ENCODE data around the gene CTCFL.

The CTCFL gene

DNA sequence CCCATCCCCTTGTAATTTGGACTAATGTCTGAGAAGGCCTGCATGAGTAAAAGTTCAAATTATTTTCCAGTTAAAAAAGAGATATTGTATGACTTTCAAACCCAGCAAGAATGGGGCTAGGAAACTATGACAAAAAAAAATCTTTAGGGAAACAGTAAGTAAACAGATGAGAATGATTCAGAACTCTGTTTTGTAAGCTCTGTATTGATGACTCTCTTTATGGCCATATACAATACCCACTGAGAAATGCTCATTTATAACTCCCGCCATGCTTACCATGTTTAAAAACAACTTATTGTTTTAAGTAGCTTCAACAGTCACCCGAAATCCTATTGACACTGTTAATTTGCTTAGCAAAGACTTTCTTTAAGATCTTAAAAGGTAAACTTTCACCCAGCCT lies 18.8 kb upstream of the CTCFL start:
- CTCF ChIA-PET = no interaction called here

DNA sequence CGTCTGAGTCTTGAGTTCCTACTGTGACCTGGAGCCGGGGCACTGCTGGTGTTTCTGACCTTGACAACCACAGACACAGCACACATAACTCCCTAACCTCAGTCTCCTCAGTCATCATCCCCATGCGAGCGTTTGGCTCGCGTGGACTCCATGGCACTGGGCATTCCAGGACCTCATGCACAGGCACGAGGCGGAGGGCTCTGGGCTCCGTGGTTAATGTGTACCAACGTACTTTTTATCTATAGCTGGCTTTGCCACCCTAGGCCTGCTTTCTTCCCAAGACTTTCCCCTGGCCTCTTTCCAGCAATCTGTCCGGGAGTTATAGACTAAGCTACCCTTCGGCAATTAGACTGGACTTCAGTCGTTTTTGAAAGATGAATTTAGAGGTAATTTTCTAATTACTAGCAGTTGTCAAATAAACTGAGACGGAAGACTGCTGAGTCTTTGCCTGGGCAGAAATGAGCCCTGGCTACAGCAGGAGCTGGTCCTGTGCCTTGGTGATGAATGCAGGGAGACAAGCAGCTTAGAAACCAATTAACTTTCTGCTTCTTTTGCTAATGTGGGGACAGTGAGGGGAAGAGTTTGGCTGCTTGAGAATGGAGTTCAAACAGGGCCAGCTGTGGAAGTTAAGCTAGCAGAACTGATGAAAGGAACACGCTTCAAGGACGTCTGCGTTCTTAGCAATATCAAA lies 16.1 kb upstream of the CTCFL start:
- peaks cover 0 to 14% (median 0%) of the 10 kb centered on the region in 5 experiments for H3K9me3 ChIP-seq (ENCODE audit: control extremely low read depth in 1 of 5, control insufficient read depth in 4 of 5, insufficient read depth in 2 of 5, low read depth in 1 of 5, low read length in 4 of 5)
- ChIA-PET CTCF (interaction anchor here (0.6 kb wide), 1 partner anchor 44 kb away, joined by 3 read pairs; no protein-coding TSS in a partner anchor), POLR2A (no interaction called here)
- no peak for DNase-seq
- no peak overlapping the region for H3K27ac ChIP-seq (ENCODE audit: insufficient read depth in 1 of 2, low read depth in 1 of 2, low read length in 2 of 2, poor library complexity in 1 of 2, severe bottlenecking in 2 of 2)
- no peaks in the 10 kb centered on the region for H3K36me3 ChIP-seq (ENCODE audit: control insufficient read depth in 4 of 4, insufficient read depth in 4 of 4, low read length in 3 of 4)
- no peaks in the 10 kb centered on the region for H3K4me1 ChIP-seq (ENCODE audit: control extremely low read depth in 1 of 4, control insufficient read depth in 4 of 4, insufficient read depth in 4 of 4, low read length in 3 of 4)
- 92% methylated on average over 14 of the region's 17 CpGs for WGBS (ENCODE audit: insufficient coverage)
- H3K4me3 ChIP-seq (ENCODE audit: control insufficient read depth in 1 of 7, extremely low read depth in 1 of 7, insufficient read depth in 4 of 7, low read depth in 2 of 7, low read length in 6 of 7) = no peak overlapping the region
- H3K27me3 ChIP-seq (replicated peaks in 2 of 5; ENCODE audit: control insufficient read depth in 4 of 5, insufficient read depth in 5 of 5, low read length in 4 of 5) = peaks cover 0 to 25% (median 19%) of the 10 kb centered on the region in 5 experiments

More for the DNA sequence above, 18.8 kb upstream of the CTCFL start:
- 92% methylated on average over 2 of the region's 2 CpGs for WGBS (ENCODE audit: insufficient coverage)
- Histone ChIP-seq H3K9me3 (ENCODE audit: control extremely low read depth in 1 of 5, control insufficient read depth in 4 of 5, insufficient read depth in 2 of 5, low read depth in 1 of 5, low read length in 4 of 5) (peaks cover 0 to 5% (median 0%) of the 10 kb centered on the region in 5 experiments), H3K27ac (ENCODE audit: insufficient read depth in 1 of 2, low read depth in 1 of 2, low read length in 2 of 2, poor library complexity in 1 of 2, severe bottlenecking in 2 of 2) (no peak overlapping the region), H3K36me3 (ENCODE audit: control insufficient read depth in 4 of 4, insufficient read depth in 4 of 4, low read length in 3 of 4) (no peaks in the 10 kb centered on the region), H3K27me3 (replicated peaks in 2 of 5; ENCODE audit: control insufficient read depth in 4 of 5, insufficient read depth in 5 of 5, low read length in 4 of 5) (peaks cover 2 to 18% (median 14%) of the 10 kb centered on the region in 5 experiments), H3K4me1 (ENCODE audit: control extremely low read depth in 1 of 4, control insufficient read depth in 4 of 4, insufficient read depth in 4 of 4, low read length in 3 of 4) (no peaks in the 10 kb centered on the region), H3K4me3 (ENCODE audit: control insufficient read depth in 1 of 7, extremely low read depth in 1 of 7, insufficient read depth in 4 of 7, low read depth in 2 of 7, low read length in 6 of 7) (no peak overlapping the region)
- POLR2A ChIA-PET = no interaction called here
- no peak for DNase-seq

DNA sequence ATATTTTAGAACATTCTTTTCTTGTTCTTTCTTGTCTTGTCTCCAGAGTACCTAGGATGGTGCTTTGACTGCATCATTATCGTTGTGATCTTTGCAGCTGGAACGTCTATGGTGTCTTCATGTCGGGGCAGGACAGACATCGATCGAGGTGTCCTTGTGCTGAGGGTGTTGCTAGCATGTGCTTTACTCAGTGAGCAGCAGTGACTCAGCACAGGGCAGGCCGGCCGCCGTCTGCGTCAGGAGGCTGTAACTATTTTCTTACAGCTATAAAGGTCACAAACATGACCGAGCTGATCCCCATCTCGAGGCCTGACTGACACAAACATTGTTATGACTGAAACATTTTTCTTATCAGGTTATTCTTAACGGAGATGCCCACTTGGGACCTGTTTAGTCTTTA lies 14.9 kb upstream of the CTCFL start:
- ChIA-PET POLR2A (no interaction called here), CTCF (interaction anchor here (1.4 kb wide), 1 partner anchor 8 kb away, joined by 5 read pairs; no protein-coding TSS in a partner anchor)
- H3K9me3 ChIP-seq (ENCODE audit: control extremely low read depth in 1 of 5, control insufficient read depth in 4 of 5, insufficient read depth in 2 of 5, low read depth in 1 of 5, low read length in 4 of 5) = peaks cover 0 to 16% (median 0%) of the 10 kb centered on the region in 5 experiments
- peaks cover 0 to 30% (median 20%) of the 10 kb centered on the region in 5 experiments for H3K27me3 ChIP-seq (replicated peaks in 2 of 5; ENCODE audit: control insufficient read depth in 4 of 5, insufficient read depth in 5 of 5, low read length in 4 of 5)
- H3K36me3 ChIP-seq (ENCODE audit: control insufficient read depth in 4 of 4, insufficient read depth in 4 of 4, low read length in 3 of 4) = no peaks in the 10 kb centered on the region
- no peaks in the 10 kb centered on the region for H3K4me1 ChIP-seq (ENCODE audit: control extremely low read depth in 1 of 4, control insufficient read depth in 4 of 4, insufficient read depth in 4 of 4, low read length in 3 of 4)
- no peak for DNase-seq
- WGBS (ENCODE audit: insufficient coverage) = 95% methylated on average over 12 of the region's 12 CpGs
- no peak overlapping the region for H3K27ac ChIP-seq (ENCODE audit: insufficient read depth in 1 of 2, low read depth in 1 of 2, low read length in 2 of 2, poor library complexity in 1 of 2, severe bottlenecking in 2 of 2)
- no peak overlapping the region for H3K4me3 ChIP-seq (ENCODE audit: control insufficient read depth in 1 of 7, extremely low read depth in 1 of 7, insufficient read depth in 4 of 7, low read depth in 2 of 7, low read length in 6 of 7)

DNA sequence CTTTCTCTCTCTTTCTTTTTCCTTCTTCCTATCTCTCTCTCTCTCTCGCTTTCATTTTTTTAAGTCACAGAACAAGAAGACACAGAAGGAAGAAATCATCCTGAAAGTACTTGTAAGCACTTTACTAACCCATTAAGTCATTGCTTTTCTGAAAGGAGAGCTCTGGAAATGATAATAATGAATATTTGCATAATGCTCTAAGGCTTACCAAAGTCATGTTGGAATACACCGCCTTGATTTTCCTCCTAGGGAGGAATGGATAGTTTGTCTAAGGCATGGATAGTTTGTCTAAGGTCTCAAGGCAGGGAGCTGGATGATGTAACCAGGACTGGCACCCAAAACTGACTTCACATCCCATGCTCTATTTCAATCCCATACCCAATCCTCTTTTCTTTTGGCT lies 12.9 kb upstream of the CTCFL start:
- Histone ChIP-seq H3K4me3 (ENCODE audit: control insufficient read depth in 1 of 7, extremely low read depth in 1 of 7, insufficient read depth in 4 of 7, low read depth in 2 of 7, low read length in 6 of 7) (no peak overlapping the region), H3K27me3 (replicated peaks in 2 of 5; ENCODE audit: control insufficient read depth in 4 of 5, insufficient read depth in 5 of 5, low read length in 4 of 5) (peaks cover 0 to 32% (median 9%) of the 10 kb centered on the region in 5 experiments), H3K27ac (ENCODE audit: insufficient read depth in 1 of 2, low read depth in 1 of 2, low read length in 2 of 2, poor library complexity in 1 of 2, severe bottlenecking in 2 of 2) (no peak overlapping the region), H3K36me3 (ENCODE audit: control insufficient read depth in 4 of 4, insufficient read depth in 4 of 4, low read length in 3 of 4) (no peaks in the 10 kb centered on the region), H3K4me1 (ENCODE audit: control extremely low read depth in 1 of 4, control insufficient read depth in 4 of 4, insufficient read depth in 4 of 4, low read length in 3 of 4) (no peaks in the 10 kb centered on the region), H3K9me3 (ENCODE audit: control extremely low read depth in 1 of 5, control insufficient read depth in 4 of 5, insufficient read depth in 2 of 5, low read depth in 1 of 5, low read length in 4 of 5) (peaks cover 0 to 16% (median 2%) of the 10 kb centered on the region in 5 experiments)
- WGBS (ENCODE audit: insufficient coverage) = no CpG with 5 or more reads among the region's 2 CpGs
- POLR2A ChIA-PET = no interaction called here
- CTCF ChIA-PET = interaction anchor here (3.4 kb wide), 1 partner anchor 11 kb away, joined by 8 read pairs; no protein-coding TSS in a partner anchor
- no peak for DNase-seq

DNA sequence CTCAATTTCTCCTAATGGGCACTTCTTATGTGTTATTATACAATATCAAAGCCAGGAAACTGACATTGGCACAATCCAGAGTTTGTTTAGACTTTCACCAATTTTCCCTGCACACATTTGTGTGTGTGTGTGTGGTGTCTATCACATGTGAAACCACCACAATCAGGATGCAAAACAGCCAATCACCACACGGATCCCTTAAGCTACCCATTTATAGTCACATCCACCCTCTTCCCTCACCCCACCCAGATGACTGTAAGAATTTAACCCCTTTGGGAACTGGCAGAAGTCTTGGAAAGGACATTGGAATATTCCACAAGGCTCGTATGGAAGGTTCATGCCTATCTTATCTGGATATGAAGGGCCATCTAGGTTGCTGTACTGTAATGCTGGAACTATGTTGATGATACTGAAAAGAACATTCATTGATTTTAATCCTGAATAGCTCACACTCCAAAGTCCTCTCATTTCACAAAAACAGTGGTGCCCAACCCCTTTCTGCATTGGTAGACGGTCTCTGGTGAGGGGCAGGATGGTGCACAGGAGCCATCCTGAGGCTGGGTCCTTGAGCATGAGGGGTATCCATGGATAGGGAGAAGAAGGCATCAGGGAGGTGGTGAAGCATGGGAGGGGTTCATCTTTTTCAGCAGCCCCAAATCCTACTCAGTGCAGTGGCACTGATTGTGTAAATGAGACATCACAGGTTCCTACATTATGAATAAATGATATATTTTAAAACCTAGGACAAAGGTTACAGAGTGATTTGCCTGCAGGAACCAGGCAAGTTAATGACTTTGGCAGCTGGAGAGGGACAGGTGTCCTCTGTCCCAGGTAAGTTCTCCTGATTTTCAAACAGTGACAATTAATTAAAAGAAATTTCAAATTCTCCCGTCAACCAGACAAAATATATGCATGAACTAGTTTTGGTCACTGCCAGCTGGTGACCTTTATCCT lies 12.1 kb upstream of the CTCFL start:
- POLR2A ChIA-PET = no interaction called here
- no peaks in the 10 kb centered on the region for H3K4me1 ChIP-seq (ENCODE audit: control extremely low read depth in 1 of 4, control insufficient read depth in 4 of 4, insufficient read depth in 4 of 4, low read length in 3 of 4)
- DNase-seq = no peak
- CTCF ChIA-PET = interaction anchor here (3.4 kb wide), 1 partner anchor 10 kb away, joined by 8 read pairs; no protein-coding TSS in a partner anchor
- H3K36me3 ChIP-seq (ENCODE audit: control insufficient read depth in 4 of 4, insufficient read depth in 4 of 4, low read length in 3 of 4) = no peaks in the 10 kb centered on the region
- peaks cover 0 to 16% (median 2%) of the 10 kb centered on the region in 5 experiments for H3K9me3 ChIP-seq (ENCODE audit: control extremely low read depth in 1 of 5, control insufficient read depth in 4 of 5, insufficient read depth in 2 of 5, low read depth in 1 of 5, low read length in 4 of 5)
- WGBS (ENCODE audit: insufficient coverage) = 96% methylated on average over 2 of the region's 4 CpGs
- H3K4me3 ChIP-seq (ENCODE audit: control insufficient read depth in 1 of 7, extremely low read depth in 1 of 7, insufficient read depth in 4 of 7, low read depth in 2 of 7, low read length in 6 of 7) = no peak overlapping the region
- peaks cover 0 to 32% (median 9%) of the 10 kb centered on the region in 5 experiments for H3K27me3 ChIP-seq (replicated peaks in 2 of 5; ENCODE audit: control insufficient read depth in 4 of 5, insufficient read depth in 5 of 5, low read length in 4 of 5)
- no peak overlapping the region for H3K27ac ChIP-seq (ENCODE audit: insufficient read depth in 1 of 2, low read depth in 1 of 2, low read length in 2 of 2, poor library complexity in 1 of 2, severe bottlenecking in 2 of 2)

DNA sequence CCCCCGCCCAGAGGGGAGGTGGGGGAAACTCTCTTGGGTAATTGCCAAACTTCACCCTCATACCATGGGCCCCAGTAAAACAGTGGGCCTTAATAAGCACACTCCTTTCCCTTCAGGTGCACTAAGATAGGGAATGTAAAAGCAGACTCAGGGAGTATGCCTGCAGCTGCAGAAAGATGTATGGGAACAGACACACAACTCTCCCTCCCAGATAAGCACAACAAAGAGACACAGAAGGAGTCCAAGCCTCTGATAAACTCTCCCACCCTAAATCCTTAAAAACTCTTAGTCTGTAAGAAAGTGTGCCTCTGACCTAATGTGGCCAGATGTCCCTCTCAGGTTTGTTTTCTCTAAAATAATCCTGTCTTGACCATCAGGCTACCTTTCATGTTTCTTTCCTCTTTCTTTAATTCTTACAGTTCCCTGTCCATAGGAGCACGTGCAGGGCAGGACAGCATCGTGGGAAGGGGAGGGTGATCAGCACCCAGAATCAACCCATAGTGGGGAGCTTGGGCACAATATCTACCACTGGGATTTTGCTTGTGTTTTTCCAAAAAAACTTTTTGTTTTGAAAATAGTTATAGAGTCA lies 11.3 kb upstream of the CTCFL start:
- peaks cover 2 to 28% (median 9%) of the 10 kb centered on the region in 5 experiments for H3K27me3 ChIP-seq (replicated peaks in 2 of 5; ENCODE audit: control insufficient read depth in 4 of 5, insufficient read depth in 5 of 5, low read length in 4 of 5)
- H3K4me1 ChIP-seq (ENCODE audit: control extremely low read depth in 1 of 4, control insufficient read depth in 4 of 4, insufficient read depth in 4 of 4, low read length in 3 of 4) = no peaks in the 10 kb centered on the region
- peaks cover 0 to 16% (median 2%) of the 10 kb centered on the region in 5 experiments for H3K9me3 ChIP-seq (ENCODE audit: control extremely low read depth in 1 of 5, control insufficient read depth in 4 of 5, insufficient read depth in 2 of 5, low read depth in 1 of 5, low read length in 4 of 5)
- ChIA-PET POLR2A (no interaction called here), CTCF (interaction anchor here (3.4 kb wide), 1 partner anchor 9 kb away, joined by 8 read pairs; no protein-coding TSS in a partner anchor)
- H3K4me3 ChIP-seq (ENCODE audit: control insufficient read depth in 1 of 7, extremely low read depth in 1 of 7, insufficient read depth in 4 of 7, low read depth in 2 of 7, low read length in 6 of 7) = no peak overlapping the region
- no peak for DNase-seq
- no peak overlapping the region for H3K27ac ChIP-seq (ENCODE audit: insufficient read depth in 1 of 2, low read depth in 1 of 2, low read length in 2 of 2, poor library complexity in 1 of 2, severe bottlenecking in 2 of 2)
- H3K36me3 ChIP-seq (ENCODE audit: control insufficient read depth in 4 of 4, insufficient read depth in 4 of 4, low read length in 3 of 4) = no peaks in the 10 kb centered on the region
- no CpG with 5 or more reads among the region's 3 CpGs for WGBS (ENCODE audit: insufficient coverage)
